ENCODE measurements around the gene POLR1A. TPM values are rescaled to one million over a fixed set of nuclear protein-coding genes. Genes with fewer than 3 reads are reported as not detected.

Gene POLR1A
- total and polyA plus RNA-seq, 2 of the 8 experiments (the other 6 are each of a cell fraction or from before 2014, with no cell fraction given), result 8.9 to 58.1 TPM

GRCh38 chr2:86039178-86039962 is 66.3 kb downstream of the POLR1A start:
- no peak overlapping the region for H3K56ac ChIP-seq (replicated peaks; ENCODE audit: insufficient read length, low read depth, low read length)
- H3K27me3 ChIP-seq (replicated peaks in 1 of 4; ENCODE audit: control insufficient read depth in 3 of 4, extremely low read depth in 1 of 4, insufficient read depth in 3 of 4, low read length in 3 of 4), result no peaks in the 10 kb centered on the region
- no peak overlapping the region for H3K23ac ChIP-seq (ENCODE audit: insufficient read length)
- no peak overlapping the region for H2BK15ac ChIP-seq (ENCODE audit: low read length)
- no peak overlapping the region for H3K9ac ChIP-seq (replicated peaks in 1 of 4; ENCODE audit: extremely low read depth in 1 of 4, low read depth in 3 of 4, low read length in 3 of 4)
- H4K91ac ChIP-seq (replicated peaks; ENCODE audit: insufficient read length, low read length), result no peak overlapping the region
- no peak overlapping the region for H3K4me2 ChIP-seq (ENCODE audit: insufficient read depth in 1 of 2, low read depth in 2 of 2, low read length in 2 of 2)
- FAIRE-seq, result no peak
- H2BK5ac ChIP-seq (ENCODE audit: low read depth, low read length), result no peak overlapping the region
- H3K4me3 ChIP-seq (ENCODE audit: extremely low read depth in 1 of 4, insufficient read depth in 2 of 4, low read depth in 3 of 4, low read length in 4 of 4), result no peak overlapping the region
- H3K79me2 ChIP-seq (ENCODE audit: control insufficient read depth in 1 of 2, insufficient read depth in 2 of 2, low read length in 2 of 2), result no peaks in the 10 kb centered on the region
- no peak overlapping the region for H4K5ac ChIP-seq (ENCODE audit: insufficient read length, low read depth, low read length)
- POLR2A ChIA-PET (ENCODE audit: partially characterized antibody), result interaction anchor here (0.7 kb wide), 1 partner anchor 13 kb away, joined by 3 read pairs; no protein-coding TSS in a partner anchor
- H2BK20ac ChIP-seq (ENCODE audit: low read length), result no peak overlapping the region
- no peak for DNase-seq (ENCODE audit: low read depth in 1 of 2, low spot score in 2 of 2)
- H3K18ac ChIP-seq (ENCODE audit: extremely low read depth, low read length), result no peak overlapping the region
- H3K9me3 ChIP-seq (ENCODE audit: insufficient read depth in 2 of 2, low read depth in 1 of 2, low read length in 1 of 2), result no peaks in the 10 kb centered on the region
- peaks cover 7 to 10% of the 10 kb centered on the region in 2 experiments for H4K20me1 ChIP-seq (replicated peaks in 1 of 2; ENCODE audit: control insufficient read depth in 1 of 2, insufficient read depth in 2 of 2, low read length in 2 of 2)
- H3K23me2 ChIP-seq (ENCODE audit: low read depth, low read length), result no peaks in the 10 kb centered on the region
- no peak overlapping the region for H4K8ac ChIP-seq (ENCODE audit: extremely low read depth, insufficient read depth, low read length)
- no peak overlapping the region for H3K27ac ChIP-seq (ENCODE audit: low read depth, low read length)
- peaks cover 27 to 84% (median 57%) of the 10 kb centered on the region in 4 experiments for H3K36me3 ChIP-seq (ENCODE audit: control insufficient read depth in 2 of 4, insufficient read depth in 4 of 4, low read length in 3 of 4)
- H3K4me1 ChIP-seq (replicated peaks in 1 of 4; ENCODE audit: control insufficient read depth in 3 of 4, insufficient read depth in 4 of 4, low read length in 3 of 4), result no peaks in the 10 kb centered on the region; a peak in 1 of 7 replicates
- no peak overlapping the region for H2AFZ ChIP-seq (ENCODE audit: low read length)
- 89% methylated on average over 7 of the region's 9 CpGs; no CpG with 5 or more reads in 1 of the 2 experiments for WGBS, 2 experiments (ENCODE audit: extremely low coverage in 1 of 2, insufficient coverage in 1 of 2, insufficient read length in 1 of 2, insufficient replicate concordance in 2 of 2, low coverage in 1 of 2, low lambda C conversion rate in 2 of 2, missing lambda C conversion rate in 1 of 2)
- H2AK5ac ChIP-seq (ENCODE audit: low read depth, low read length), result no peak overlapping the region
- 0 out of 2 replicates have a peak, but pooled peaks cover 2% of the 10 kb centered on the region for H3K79me1 ChIP-seq (ENCODE audit: low read depth, low read length)
- no peak overlapping the region for H3K14ac ChIP-seq (ENCODE audit: insufficient read length)
- no peak overlapping the region for H2BK120ac ChIP-seq (replicated peaks; ENCODE audit: low read depth, low read length)
- H3K4ac ChIP-seq (replicated peaks; ENCODE audit: insufficient read length, low read depth, low read length), result no peak overlapping the region
- CTCF ChIA-PET (ENCODE audit: partially characterized antibody), result interaction anchor here (0.7 to 1.3 kb wide), 3 partner anchors 15 to 212 kb away, joined by 3 read pairs; no protein-coding TSS in a partner anchor
- no peak overlapping the region for H2BK12ac ChIP-seq (ENCODE audit: low read depth, low read length)
- TF ChIP-seq SP4 (IDR thresholded peaks at IDR 0.05; ENCODE audit: low read length) (no peak), SP1 (IDR thresholded peaks at IDR 0.05; ENCODE audit: low read depth, low read length) (no peak), CBX8 (IDR thresholded peaks at IDR 0.05; ENCODE audit: borderline replicate concordance, low read depth, low read length) (no peak), RNF2 (IDR thresholded peaks at IDR 0.05; ENCODE audit: borderline replicate concordance, low read depth, low read length, missing control alignments, poor library complexity, severe bottlenecking) (no peak), KDM4A (IDR thresholded peaks at IDR 0.05; ENCODE audit: low read depth, low read length, severe bottlenecking) (no peak), E2F6 (IDR thresholded peaks at IDR 0.05) (no peak), TCF12 (IDR thresholded peaks at IDR 0.05; ENCODE audit: low read depth, low read length) (no peak), CTBP2 (IDR thresholded peaks at IDR 0.05; ENCODE audit: borderline replicate concordance, insufficient read depth, insufficient read length, low read length) (no peak), ATF3 (IDR thresholded peaks at IDR 0.05; ENCODE audit: insufficient read depth, low read depth, low read length) (no peak), EGR1 (IDR thresholded peaks at IDR 0.05; ENCODE audit: borderline replicate concordance, low read depth, low read length) (no peak), HDAC6 (IDR thresholded peaks at IDR 0.05; ENCODE audit: low read depth, low read length) (no peak)

Measured in H1 (cell line).